ENCODE data around the gene NDRG3. TPM values are rescaled to one million over a fixed set of nuclear protein-coding genes. Genes with fewer than 3 reads are reported as not detected.

The NDRG3 gene
- total and polyA plus RNA-seq, 2 of the 8 experiments (the other 6 are each of a cell fraction or from before 2014, with no cell fraction given): 25.7 to 32.3 TPM

DNA sequence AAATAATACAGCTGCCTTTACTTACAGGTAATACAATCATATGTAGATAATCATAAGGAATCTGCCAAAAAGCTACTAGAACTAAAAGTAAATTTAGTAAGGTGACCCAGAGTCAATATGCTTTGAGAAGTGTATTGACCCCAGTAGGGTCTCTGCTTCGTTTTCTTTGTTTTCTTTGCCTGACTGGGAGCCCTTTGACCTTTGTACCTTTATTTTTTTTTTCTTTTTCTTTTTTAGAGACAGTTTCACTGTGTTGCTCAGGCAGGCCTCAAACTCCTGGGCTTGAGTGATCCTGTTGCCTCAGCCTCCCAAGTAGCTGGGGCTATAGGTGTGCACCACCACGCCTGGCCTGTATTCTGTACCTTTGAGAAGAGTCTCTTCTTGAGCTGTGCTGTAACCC is 122.4 kb downstream of the NDRG3 start (continued):
- no peak for TF ChIP-seq SIN3A (conservative IDR thresholded peaks at IDR 0.05 in 1 of 2, IDR thresholded peaks at IDR 0.05 in 1 of 2; ENCODE audit: low read depth in 1 of 2, low read length in 2 of 2)
- TF ChIP-seq, protein P1, sequence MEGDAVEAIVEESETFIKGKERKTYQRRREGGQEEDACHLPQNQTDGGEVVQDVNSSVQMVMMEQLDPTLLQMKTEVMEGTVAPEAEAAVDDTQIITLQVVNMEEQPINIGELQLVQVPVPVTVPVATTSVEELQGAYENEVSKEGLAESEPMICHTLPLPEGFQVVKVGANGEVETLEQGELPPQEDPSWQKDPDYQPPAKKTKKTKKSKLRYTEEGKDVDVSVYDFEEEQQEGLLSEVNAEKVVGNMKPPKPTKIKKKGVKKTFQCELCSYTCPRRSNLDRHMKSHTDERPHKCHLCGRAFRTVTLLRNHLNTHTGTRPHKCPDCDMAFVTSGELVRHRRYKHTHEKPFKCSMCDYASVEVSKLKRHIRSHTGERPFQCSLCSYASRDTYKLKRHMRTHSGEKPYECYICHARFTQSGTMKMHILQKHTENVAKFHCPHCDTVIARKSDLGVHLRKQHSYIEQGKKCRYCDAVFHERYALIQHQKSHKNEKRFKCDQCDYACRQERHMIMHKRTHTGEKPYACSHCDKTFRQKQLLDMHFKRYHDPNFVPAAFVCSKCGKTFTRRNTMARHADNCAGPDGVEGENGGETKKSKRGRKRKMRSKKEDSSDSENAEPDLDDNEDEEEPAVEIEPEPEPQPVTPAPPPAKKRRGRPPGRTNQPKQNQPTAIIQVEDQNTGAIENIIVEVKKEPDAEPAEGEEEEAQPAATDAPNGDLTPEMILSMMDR (IDR thresholded peaks at IDR 0.05; ENCODE audit: control extremely low read depth in 1 of 3, insufficient read depth in 1 of 3, low read depth in 1 of 3, low read length in 3 of 3): no peak
- TF ChIP-seq, protein P2, sequence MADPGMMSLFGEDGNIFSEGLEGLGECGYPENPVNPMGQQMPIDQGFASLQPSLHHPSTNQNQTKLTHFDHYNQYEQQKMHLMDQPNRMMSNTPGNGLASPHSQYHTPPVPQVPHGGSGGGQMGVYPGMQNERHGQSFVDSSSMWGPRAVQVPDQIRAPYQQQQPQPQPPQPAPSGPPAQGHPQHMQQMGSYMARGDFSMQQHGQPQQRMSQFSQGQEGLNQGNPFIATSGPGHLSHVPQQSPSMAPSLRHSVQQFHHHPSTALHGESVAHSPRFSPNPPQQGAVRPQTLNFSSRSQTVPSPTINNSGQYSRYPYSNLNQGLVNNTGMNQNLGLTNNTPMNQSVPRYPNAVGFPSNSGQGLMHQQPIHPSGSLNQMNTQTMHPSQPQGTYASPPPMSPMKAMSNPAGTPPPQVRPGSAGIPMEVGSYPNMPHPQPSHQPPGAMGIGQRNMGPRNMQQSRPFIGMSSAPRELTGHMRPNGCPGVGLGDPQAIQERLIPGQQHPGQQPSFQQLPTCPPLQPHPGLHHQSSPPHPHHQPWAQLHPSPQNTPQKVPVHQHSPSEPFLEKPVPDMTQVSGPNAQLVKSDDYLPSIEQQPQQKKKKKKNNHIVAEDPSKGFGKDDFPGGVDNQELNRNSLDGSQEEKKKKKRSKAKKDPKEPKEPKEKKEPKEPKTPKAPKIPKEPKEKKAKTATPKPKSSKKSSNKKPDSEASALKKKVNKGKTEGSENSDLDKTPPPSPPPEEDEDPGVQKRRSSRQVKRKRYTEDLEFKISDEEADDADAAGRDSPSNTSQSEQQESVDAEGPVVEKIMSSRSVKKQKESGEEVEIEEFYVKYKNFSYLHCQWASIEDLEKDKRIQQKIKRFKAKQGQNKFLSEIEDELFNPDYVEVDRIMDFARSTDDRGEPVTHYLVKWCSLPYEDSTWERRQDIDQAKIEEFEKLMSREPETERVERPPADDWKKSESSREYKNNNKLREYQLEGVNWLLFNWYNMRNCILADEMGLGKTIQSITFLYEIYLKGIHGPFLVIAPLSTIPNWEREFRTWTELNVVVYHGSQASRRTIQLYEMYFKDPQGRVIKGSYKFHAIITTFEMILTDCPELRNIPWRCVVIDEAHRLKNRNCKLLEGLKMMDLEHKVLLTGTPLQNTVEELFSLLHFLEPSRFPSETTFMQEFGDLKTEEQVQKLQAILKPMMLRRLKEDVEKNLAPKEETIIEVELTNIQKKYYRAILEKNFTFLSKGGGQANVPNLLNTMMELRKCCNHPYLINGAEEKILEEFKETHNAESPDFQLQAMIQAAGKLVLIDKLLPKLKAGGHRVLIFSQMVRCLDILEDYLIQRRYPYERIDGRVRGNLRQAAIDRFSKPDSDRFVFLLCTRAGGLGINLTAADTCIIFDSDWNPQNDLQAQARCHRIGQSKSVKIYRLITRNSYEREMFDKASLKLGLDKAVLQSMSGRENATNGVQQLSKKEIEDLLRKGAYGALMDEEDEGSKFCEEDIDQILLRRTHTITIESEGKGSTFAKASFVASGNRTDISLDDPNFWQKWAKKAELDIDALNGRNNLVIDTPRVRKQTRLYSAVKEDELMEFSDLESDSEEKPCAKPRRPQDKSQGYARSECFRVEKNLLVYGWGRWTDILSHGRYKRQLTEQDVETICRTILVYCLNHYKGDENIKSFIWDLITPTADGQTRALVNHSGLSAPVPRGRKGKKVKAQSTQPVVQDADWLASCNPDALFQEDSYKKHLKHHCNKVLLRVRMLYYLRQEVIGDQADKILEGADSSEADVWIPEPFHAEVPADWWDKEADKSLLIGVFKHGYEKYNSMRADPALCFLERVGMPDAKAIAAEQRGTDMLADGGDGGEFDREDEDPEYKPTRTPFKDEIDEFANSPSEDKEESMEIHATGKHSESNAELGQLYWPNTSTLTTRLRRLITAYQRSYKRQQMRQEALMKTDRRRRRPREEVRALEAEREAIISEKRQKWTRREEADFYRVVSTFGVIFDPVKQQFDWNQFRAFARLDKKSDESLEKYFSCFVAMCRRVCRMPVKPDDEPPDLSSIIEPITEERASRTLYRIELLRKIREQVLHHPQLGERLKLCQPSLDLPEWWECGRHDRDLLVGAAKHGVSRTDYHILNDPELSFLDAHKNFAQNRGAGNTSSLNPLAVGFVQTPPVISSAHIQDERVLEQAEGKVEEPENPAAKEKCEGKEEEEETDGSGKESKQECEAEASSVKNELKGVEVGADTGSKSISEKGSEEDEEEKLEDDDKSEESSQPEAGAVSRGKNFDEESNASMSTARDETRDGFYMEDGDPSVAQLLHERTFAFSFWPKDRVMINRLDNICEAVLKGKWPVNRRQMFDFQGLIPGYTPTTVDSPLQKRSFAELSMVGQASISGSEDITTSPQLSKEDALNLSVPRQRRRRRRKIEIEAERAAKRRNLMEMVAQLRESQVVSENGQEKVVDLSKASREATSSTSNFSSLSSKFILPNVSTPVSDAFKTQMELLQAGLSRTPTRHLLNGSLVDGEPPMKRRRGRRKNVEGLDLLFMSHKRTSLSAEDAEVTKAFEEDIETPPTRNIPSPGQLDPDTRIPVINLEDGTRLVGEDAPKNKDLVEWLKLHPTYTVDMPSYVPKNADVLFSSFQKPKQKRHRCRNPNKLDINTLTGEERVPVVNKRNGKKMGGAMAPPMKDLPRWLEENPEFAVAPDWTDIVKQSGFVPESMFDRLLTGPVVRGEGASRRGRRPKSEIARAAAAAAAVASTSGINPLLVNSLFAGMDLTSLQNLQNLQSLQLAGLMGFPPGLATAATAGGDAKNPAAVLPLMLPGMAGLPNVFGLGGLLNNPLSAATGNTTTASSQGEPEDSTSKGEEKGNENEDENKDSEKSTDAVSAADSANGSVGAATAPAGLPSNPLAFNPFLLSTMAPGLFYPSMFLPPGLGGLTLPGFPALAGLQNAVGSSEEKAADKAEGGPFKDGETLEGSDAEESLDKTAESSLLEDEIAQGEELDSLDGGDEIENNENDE (IDR thresholded peaks at IDR 0.05; ENCODE audit: insufficient replicate concordance, low read length): no peak

Measured in H1 (cell line).